ENCODE measurements around the gene PTPN1.

PTPN1 gene

GRCh38 chr20:50510706-50511542 is 741 bp downstream of the PTPN1 start:
- DNase-seq (ENCODE audit: low read depth in 1 of 2, low spot score in 1 of 2) = no peak

DNA sequence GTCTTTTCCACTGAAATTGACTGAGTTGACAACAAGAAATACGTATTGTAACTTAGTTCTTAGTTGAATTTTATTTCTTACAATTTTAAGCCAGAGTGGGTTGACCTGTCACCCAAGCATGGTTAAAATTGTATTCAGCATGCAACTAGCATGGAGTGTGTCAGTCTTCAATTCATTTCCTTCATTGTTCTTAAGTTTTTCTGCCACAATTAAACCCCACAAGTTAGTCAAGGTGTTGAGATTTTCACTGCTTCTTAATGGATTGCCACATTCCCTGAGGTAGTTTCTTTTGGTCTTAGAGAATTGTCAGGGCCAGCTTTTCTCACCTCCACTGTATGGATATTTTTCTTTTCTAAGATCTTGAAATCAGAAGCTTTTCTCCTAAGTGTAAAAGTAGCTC is 2.1 kb downstream of the PTPN1 start:
- no peak for DNase-seq (ENCODE audit: low read depth in 1 of 2, low spot score in 1 of 2)

- no peak for DNase-seq (ENCODE audit: low read depth in 1 of 2, low spot score in 1 of 2)
These were observed 3.2 kb downstream of the PTPN1 start for GRCh38 chr20:50513169-50514034.

DNA sequence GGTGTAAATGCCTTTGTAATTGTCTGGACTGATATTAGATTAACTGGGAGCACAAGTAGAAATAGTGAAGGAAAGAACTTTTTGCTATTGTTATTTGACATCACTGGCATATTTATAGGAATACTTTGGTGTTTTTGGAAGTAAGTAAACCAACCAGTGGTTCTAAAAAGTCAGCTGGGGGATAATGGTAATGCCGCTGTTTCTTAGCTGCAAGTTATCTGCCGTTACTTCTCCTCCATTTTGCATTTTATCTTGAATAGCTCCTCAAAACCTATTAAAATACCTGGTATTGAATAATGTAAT is 3.8 kb downstream of the PTPN1 start:
- DNase-seq (ENCODE audit: low read depth in 1 of 2, low spot score in 1 of 2) = no peak

DNA sequence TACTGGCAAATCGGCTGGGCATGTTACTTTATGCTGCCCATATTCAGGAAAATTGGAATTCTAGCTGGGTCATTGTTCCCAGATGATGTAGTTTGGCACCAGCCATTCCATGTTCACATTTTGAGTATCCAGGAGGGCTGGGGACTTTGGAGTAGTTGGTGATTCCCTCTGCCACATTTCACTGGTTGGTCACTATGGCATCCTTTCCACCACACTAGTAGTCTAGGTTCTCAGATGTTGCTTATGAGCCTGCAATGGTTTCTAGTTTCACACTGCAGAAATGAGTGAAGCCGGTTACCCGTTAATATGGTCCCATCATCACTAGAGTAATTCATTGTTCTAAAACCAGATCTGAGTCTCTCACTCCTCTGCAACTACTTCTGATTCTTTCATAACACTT is 4.6 kb downstream of the PTPN1 start:
- no peak for DNase-seq (ENCODE audit: low read depth in 1 of 2, low spot score in 1 of 2)

- no peak for DNase-seq (ENCODE audit: low read depth in 1 of 2, low spot score in 1 of 2)
These were observed 5.4 kb downstream of the PTPN1 start for GRCh38 chr20:50515471-50516106.

- DNase-seq (ENCODE audit: low read depth in 1 of 2, low spot score in 1 of 2) = no peak
These were observed 6.2 kb downstream of the PTPN1 start for GRCh38 chr20:50516180-50516934.

GRCh38 chr20:50516935-50517816 is 7.0 kb downstream of the PTPN1 start:
- no peak for DNase-seq (ENCODE audit: low read depth in 1 of 2, low spot score in 1 of 2)

DNA sequence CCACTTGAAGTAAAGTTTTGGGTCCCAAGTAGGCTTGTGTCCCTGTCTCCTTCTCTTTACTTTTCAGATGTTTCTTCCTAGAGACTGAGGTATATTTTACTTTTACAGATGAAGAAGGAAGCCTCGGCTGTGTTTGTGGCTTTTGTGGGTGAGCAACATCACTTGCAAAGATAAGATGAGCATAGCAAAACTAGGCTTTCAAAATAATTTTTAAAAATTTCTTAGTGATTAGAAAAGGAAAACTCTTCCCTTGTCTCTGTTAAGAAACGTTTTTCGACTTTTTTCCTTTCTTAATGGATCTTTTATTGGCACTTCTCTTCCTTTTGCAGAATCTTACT is 7.6 kb downstream of the PTPN1 start:
- no peak for DNase-seq (ENCODE audit: low read depth in 1 of 2, low spot score in 1 of 2)

- no peak for DNase-seq (ENCODE audit: low read depth in 1 of 2, low spot score in 1 of 2)
These were observed 8.1 kb downstream of the PTPN1 start for GRCh38 chr20:50518270-50518721.

DNA sequence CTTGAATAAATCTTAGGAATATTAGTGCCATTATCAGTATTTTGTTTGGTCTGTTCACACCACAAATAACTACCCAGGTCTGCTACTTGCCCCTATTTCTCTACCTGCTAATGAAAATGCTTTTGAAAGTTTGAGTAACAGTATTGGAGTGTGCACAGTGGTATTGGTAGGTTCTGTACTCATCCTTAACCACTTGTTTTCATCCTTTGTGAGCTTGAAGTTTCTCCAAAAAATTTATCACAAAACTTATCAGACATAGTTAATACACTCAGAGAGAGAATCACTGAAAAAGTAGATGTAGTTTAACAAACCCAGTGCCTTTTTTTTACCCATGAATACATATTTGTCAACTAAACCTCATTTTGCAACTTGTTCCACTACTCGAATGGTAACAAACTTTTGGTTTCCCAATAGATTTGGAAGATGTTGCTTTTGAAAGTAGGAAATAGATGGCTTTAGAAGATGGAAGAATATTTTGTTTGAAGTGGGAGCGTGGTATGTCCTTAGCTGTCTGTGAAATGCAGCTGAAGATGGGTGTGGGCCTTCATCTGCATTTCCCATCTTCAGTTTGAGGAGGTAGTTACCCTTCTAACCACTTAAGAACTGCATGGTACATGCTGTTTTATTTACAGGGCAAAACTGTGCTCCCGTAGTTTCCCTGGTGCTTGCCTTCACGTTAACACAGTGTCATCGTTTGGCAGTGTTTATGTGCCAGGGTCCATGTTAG is 9.0 kb downstream of the PTPN1 start:
- no peak for DNase-seq (ENCODE audit: low read depth in 1 of 2, low spot score in 1 of 2)

- no peak for DNase-seq (ENCODE audit: low read depth in 1 of 2, low spot score in 1 of 2)
These were observed 10.2 kb downstream of the PTPN1 start for GRCh38 chr20:50520222-50520880.

DNA sequence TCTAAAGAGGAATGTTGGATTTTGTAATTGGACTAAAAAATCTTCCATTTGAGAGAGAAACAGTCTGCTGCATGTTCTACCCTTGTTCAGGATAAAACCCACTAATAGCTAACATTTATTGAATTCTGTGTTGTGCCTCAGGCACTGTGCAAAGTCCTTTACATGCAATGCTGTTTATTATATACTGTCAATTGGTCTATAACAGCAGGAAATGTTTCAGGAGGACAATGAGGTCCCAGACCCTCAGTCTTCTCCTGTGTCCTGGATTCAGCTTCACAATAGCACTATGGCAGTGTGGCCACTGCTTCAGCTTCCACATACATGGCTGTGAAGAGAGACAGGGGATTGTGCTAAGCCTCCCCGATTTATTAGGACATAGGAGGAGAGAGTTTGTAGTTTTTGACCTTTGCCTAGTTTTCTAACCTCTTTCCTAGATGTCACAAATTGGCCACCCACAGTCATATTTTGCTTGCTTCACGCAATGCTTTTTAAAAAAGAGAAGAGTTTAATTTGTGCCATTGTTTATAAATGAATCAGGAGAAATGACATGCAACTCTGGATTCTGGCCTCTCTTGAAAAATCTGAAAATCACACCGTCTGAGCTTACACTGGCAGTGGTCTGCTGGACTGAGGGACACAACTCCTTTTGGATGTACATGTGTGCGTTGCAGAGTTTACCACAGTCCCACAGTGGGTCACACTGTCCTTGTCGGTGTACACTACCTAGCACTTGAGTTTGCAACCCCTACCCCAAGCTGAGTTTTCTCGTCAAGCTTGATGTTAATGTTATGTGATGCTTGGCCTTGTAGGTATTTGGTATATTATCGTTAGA is 11.3 kb downstream of the PTPN1 start:
- no peak for DNase-seq (ENCODE audit: low read depth in 1 of 2, low spot score in 1 of 2)

GRCh38 chr20:50522053-50522674 is 12.0 kb downstream of the PTPN1 start:
- DNase-seq (ENCODE audit: low read depth in 1 of 2, low spot score in 1 of 2) = no peak

DNA sequence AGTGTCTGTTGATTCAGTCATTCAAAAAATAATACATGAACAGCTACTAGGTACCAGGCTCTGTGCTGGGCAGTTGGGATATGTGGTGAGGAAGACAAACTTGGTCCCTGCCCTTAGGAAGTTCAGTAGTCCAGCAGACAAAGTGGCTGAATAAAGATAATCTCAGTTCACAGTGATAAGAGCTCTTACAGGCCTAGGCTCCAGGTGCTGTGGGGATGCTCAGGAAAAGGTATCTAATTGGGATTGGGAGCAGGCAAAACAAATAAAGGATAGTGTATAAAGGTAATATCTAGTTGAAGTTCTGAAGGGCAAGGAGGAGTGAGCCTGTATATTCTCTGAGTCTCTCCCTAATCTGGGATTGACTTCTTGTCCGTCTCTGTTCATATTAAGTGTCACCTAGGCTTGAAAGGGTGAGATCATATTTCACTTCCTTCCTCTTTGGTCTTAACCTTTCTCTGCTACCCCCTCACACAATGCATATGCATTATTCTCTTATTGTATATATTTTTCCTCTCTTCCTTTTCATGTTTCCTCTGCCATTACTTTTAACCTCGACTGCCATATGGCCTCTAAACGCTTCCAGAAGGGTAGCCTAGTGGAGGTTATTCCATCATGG is 13.5 kb downstream of the PTPN1 start:
- DNase-seq (ENCODE audit: low read depth in 1 of 2, low spot score in 1 of 2) = no peak

DNA sequence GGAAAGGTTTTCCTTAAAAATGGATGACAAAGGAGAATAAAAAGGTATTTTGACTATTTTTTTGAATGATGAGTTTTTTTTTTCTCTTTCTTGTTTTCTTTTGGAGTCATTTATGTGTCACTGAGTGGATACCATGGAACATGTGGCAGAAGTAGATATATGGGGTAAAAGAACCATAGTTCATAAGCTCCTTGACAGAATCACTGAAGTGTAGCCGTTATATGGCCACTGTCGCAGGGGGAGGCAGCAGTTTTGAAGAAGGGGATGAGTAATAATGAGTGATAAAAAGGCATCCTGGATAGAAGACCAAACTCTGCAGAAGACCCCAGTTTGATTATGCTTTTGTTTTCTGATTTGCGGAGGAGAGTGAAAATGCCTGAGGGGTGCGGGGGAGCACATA is 15.5 kb downstream of the PTPN1 start:
- DNase-seq (ENCODE audit: low read depth in 1 of 2, low spot score in 1 of 2) = no peak

- DNase-seq (ENCODE audit: low read depth in 1 of 2, low spot score in 1 of 2) = no peak
These were observed 16.3 kb downstream of the PTPN1 start for GRCh38 chr20:50526403-50526989.
